HG03565 (cell line): ENCODE measurements around the gene PALMD.

ENCODE experiments used
- ATAC-seq: cut with Tn5 transposase; IDR thresholded peaks from one replicate; pipeline ENCODE4 v1.9.1; 2021; ENCODE audit warnings: mild to moderate bottlenecking, moderate library complexity; ENCODE audit not compliant: unreplicated experiment

Gene PALMD

GRCh38 chr1:99634971-99635624 is 10.8 kb upstream of the PALMD start:
- ATAC-seq: no peak

GRCh38 chr1:99635664-99636063 is 10.2 kb upstream of the PALMD start:
- no peak for ATAC-seq

DNA sequence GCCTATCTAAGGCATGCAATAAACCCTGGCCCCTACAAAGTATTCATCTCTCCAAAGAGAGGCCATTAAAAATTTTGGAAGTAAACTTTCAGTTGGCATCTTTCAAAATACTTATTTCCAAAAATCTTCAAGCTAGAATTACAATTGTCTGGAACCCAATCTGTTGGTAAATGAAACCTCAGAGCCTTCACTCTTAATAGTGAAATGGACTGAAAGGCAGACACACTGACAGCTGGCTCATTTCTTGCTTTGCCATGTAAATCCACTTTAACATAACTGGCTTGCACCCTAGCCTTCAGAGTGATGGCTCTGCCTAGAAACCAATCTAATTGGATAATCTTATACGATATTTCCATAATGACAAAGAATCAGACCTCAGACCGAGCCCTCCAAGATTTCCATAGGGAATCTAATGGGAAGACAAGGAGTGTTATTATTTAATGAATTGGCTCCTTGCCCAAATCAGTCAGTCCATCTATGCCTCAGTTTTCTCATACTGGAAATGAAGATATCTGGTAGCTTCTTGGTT is 9.2 kb upstream of the PALMD start:
- no peak for ATAC-seq

GRCh38 chr1:99638853-99639252 is 7.1 kb upstream of the PALMD start:
- no peak for ATAC-seq

- ATAC-seq: no peak
Measured at GRCh38 chr1:99639408-99639807, 6.5 kb upstream of the PALMD start.

- ATAC-seq: no peak
Measured at GRCh38 chr1:99639945-99640344, 6.0 kb upstream of the PALMD start.

GRCh38 chr1:99640672-99641071 is 5.2 kb upstream of the PALMD start:
- ATAC-seq: no peak

DNA sequence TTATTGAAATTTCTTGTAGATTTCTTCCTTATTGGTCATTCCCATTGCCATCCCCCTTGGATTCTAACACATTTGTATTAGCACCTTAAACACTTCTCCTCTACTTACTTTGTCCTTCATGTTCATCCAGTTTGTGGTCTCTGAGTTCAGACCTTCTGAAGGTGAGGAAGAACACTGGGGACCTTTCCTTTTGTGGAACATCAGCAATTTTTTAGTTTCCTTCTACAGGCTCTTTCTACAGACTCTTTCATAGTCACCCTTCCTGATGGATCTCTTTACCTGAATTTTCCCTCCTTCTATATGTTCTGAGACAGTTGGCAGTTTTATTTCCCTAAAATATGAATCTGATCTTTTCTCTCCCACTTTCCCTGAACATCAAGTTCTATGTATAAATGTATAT is 4.4 kb upstream of the PALMD start:
- no peak for ATAC-seq

- no peak for ATAC-seq
Measured at GRCh38 chr1:99642053-99642452, 3.9 kb upstream of the PALMD start.

DNA sequence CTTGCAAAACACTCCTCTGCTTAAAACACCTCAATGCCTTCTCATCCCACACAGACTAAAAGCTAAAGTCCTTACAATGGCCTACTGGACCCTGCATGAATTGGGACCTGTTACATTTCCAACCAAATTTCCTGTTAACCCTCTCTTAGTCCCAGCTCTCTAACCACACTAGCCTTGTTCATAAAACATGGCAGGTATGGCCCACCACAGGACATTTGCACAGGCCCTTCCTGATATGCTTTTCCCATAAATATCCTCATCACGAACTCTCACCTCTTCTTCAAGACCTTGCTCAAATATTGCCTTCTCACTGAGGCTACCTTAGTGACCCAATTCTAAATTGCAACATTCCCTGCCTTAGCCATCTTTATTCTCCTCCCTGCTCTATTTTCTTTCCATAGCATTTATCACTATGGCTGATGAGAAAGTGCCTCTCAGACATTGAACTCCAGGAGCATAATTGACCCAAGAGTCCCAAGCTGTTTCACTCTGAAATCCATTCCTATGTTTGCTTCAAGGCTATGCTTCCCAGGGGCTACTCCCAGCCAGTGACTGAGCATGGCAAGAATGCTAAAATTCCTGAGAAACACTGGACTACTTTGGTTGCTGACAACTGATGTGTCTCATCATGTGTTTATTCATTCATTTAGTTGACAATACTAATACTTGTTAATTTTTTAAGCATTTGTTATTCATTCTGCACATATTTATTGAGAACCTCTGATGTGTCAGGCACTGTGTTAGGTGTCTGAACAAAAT is 2.7 kb upstream of the PALMD start:
- ATAC-seq: no peak

DNA sequence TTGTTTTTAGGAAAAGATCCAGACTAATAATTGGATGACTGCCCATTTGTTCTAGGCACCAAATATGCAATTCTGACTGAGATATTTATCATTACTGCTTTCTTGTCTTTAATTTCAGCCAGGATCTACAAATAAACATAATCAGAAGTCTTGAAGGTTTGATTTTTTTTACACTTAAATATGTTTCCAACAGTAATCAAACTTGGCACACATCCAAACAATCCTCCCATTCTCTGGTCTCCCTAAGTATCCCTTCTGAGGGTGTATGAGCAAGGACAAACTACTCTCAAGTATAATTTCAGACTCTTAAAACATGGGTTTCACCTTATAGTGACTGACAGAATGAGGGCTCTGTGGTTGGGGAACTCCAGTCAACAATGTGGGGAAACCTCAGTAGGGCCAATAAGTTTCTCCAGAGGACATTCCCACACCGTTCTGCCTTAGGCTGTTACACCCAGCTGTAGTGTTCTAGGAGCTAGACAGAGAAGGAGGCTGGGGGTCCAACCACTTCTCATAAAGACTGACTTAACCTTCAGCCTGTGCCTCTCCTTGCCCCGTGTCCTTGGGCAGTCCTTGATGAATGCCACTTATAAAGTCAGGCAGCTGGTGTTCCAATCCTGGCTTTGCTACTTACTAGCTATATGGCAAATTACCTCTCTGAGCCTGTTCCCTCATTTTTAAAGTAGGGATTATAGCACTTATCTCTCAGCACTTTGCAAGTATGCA is 1.5 kb upstream of the PALMD start:
- ATAC-seq: peak; percentile 37

- no peak for ATAC-seq
Measured at GRCh38 chr1:99645203-99645602, 710 bp upstream of the PALMD start.

DNA sequence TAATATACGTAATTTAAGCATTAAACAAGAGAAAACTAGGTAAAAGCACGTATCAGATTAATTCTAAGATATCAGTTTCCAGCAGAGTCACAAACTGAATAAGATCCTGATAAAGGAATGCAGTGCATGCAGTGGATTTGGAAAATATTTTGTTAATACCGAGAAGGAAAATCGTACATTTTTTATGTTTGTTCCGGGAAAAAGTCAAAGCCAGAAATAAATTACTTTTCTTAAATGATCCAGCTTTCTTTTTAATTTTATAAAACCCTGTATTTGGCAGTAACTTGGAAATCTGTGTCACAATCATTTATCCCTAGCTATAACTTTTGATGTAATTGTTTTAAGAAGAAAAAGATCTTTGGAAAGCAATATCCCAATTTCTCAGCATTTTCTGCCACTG is 955 bp downstream of the PALMD start:
- ATAC-seq: no peak

- ATAC-seq: no peak
Measured at GRCh38 chr1:99647490-99647889, 1.6 kb downstream of the PALMD start.

GRCh38 chr1:99648107-99648506 is 2.2 kb downstream of the PALMD start:
- no peak for ATAC-seq

GRCh38 chr1:99650030-99650429 is 4.1 kb downstream of the PALMD start:
- ATAC-seq: no peak

- ATAC-seq: no peak
Measured at GRCh38 chr1:99650773-99651437, 5.0 kb downstream of the PALMD start.

- no peak for ATAC-seq
Measured at GRCh38 chr1:99652881-99653281, 7.0 kb downstream of the PALMD start.

- ATAC-seq: no peak
Measured at GRCh38 chr1:99655376-99655775, 9.5 kb downstream of the PALMD start.

DNA sequence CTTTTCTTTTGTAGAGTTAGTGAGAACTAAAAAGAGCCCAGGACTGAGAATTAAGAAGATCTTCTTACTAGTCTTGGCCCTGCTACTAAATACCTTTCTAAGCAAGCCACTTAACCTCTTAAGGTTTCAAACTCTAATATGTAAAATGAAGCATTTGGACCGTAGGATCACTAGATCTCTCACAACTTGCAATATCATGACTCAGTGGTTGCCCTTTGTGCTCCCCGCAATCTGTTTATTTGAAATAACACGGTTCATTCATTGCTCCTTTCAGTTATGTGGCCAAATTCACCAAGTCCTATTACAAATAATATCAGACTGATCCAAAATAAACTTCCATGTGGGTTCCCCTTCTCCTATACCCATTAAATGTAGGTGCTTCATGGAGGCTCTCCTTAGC is 10.8 kb downstream of the PALMD start:
- no peak for ATAC-seq
